ENCODE measurements around the gene KDM5C. TPM values are rescaled to one million over a fixed set of nuclear protein-coding genes. Genes with fewer than 3 reads are reported as not detected.

Gene KDM5C
- total RNA-seq, 4 donors from 2014 or later: 66.3 to 184 (median 127) TPM

DNA sequence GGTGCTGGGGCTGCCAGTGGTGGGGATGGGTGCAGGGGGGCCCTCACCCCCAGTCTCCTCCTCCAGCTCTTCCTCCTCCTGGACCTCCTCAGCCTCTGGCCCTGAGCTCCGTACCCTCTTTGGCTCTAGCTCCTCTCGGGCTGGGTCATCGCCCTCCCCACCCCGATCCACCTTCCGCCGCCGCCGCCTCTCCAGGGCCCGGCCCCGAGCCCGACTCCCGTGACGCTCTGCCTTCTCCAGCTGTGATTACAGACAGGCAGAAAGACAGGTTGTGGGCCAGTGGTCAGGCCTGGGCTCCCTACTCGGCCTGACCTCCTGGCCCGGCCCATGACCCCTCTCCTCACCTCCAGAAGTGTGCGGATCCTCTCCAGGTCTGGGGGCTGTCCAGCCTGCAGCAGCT lies 31.9 kb downstream of the KDM5C start:
- H3K36me3 ChIP-seq: no peaks in the 10 kb centered on the region

DNA sequence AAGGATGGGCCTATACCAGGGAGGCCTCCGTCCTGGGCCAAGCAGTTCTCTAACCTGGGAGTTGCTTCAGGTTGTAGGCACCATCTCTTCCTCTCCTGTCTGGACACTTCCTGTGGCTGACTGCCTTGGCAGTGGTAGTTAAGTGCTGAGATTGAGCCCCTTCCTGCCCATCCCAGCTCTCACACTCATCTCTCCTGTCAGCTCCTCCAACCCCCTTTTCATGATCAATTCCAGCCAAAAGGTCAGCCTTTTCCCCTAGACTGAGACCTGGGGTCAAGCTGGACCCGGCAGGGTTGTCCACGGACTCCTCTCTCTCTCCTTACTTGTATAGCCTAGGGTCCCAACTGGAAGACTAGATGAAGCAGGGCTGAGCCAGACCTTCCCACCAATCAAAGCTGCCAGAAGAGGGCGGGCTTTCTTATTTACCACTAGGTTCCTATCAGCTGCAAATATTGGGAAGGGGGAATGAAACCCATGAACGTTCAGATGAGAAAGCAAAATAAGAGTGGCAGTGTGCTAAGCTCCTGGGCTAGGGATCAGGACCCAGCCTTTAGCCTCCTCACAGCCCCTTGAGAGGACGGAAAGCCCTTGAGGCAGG lies 34.5 kb downstream of the KDM5C start:
- H3K36me3 ChIP-seq: no peaks in the 10 kb centered on the region
- intact Hi-C loops (cut with DNase I; ENCODE audit: low total_unique reads): no loop called here
- no peaks in the 10 kb centered on the region for H3K27me3 ChIP-seq
- H3K4me3 ChIP-seq: no peak overlapping the region
- TF ChIP-seq CTCF (IDR thresholded peaks at IDR 0.05) (no peak), POLR2A (IDR thresholded peaks at IDR 0.05) (no peak)
- H3K27ac ChIP-seq: no peak overlapping the region
- no peaks in the 10 kb centered on the region for H3K9me3 ChIP-seq
- H3K4me1 ChIP-seq: no peaks in the 10 kb centered on the region
- DNase-seq: no peak

More for the DNA sequence above, 31.9 kb downstream of the KDM5C start:
- H3K27ac ChIP-seq: no peak overlapping the region
- H3K9me3 ChIP-seq: no peaks in the 10 kb centered on the region
- DNase-seq: no peak
- no peak overlapping the region for H3K4me3 ChIP-seq
- H3K27me3 ChIP-seq: no peaks in the 10 kb centered on the region
- no peaks in the 10 kb centered on the region for H3K4me1 ChIP-seq
- intact Hi-C loops (cut with DNase I; ENCODE audit: low total_unique reads): no loop called here
- TF ChIP-seq POLR2A (IDR thresholded peaks at IDR 0.05): no peak
- no peak for TF ChIP-seq CTCF (IDR thresholded peaks at IDR 0.05)

- H3K27me3 ChIP-seq: no peaks in the 10 kb centered on the region
- intact Hi-C loops (cut with DNase I; ENCODE audit: low total_unique reads): no loop called here
- no peaks in the 10 kb centered on the region for H3K4me1 ChIP-seq
- no peak overlapping the region for H3K27ac ChIP-seq
- no peaks in the 10 kb centered on the region for H3K9me3 ChIP-seq
- TF ChIP-seq CTCF (IDR thresholded peaks at IDR 0.05) (no peak), POLR2A (IDR thresholded peaks at IDR 0.05) (no peak)
- H3K36me3 ChIP-seq: no peaks in the 10 kb centered on the region
- no peak overlapping the region for H3K4me3 ChIP-seq
- DNase-seq: no peak
Measured at GRCh38 chrX:53188763-53189162, 36.2 kb downstream of the KDM5C start.

DNA sequence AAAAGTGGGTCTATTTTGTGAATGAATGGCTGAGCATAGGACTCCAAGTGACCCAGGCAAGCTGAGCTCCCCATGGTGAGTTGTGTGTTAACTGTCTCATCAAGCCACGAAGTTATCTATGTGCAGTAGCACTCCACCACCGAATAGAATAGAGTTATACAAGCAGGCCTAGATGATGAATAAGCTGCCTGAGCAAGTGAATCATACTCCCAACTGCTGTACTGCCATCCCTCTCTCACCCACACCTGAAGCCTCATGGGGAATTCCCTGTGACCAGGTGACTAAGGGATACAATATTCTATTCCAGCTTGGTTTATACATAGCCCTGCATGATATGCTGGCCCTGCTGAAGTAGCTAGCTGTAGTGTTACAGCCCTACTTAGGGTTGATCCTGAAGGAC lies 38.7 kb downstream of the KDM5C start:
- Histone ChIP-seq H3K9me3 (no peaks in the 10 kb centered on the region), H3K36me3 (no peaks in the 10 kb centered on the region), H3K4me1 (no peaks in the 10 kb centered on the region), H3K27me3 (no peaks in the 10 kb centered on the region), H3K4me3 (no peak overlapping the region), H3K27ac (no peak overlapping the region)
- no peak for TF ChIP-seq POLR2A (IDR thresholded peaks at IDR 0.05)
- TF ChIP-seq CTCF (IDR thresholded peaks at IDR 0.05): no peak
- no peak for DNase-seq
- intact Hi-C loops (cut with DNase I; ENCODE audit: low total_unique reads): no loop called here

DNA sequence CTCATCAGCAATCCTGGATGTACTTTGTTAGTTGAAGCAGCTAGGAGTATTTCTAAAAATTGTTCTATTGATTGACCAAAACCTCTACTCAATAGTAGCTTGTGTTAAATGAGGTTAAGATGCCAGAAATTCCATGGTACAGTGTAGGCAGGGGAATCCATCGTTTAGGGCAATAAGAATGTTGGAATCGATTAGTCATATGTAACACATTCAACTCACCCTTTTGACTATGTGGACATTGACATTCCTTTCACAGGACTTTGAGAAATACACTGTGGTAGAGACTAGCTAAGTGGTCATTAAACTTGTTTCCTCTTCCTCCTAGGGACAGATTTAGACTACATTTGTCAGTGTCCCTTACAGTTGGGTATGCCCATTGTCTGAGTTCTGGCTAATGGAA lies 40.2 kb downstream of the KDM5C start:
- intact Hi-C loops (cut with DNase I; ENCODE audit: low total_unique reads): no loop called here
- TF ChIP-seq CTCF (IDR thresholded peaks at IDR 0.05) (no peak), POLR2A (IDR thresholded peaks at IDR 0.05) (no peak)
- no peaks in the 10 kb centered on the region for H3K27me3 ChIP-seq
- H3K4me3 ChIP-seq: no peak overlapping the region
- no peaks in the 10 kb centered on the region for H3K9me3 ChIP-seq
- no peaks in the 10 kb centered on the region for H3K4me1 ChIP-seq
- no peak overlapping the region for H3K27ac ChIP-seq
- DNase-seq: no peak
- H3K36me3 ChIP-seq: no peaks in the 10 kb centered on the region
